ENCODE data around the gene ITGB4.

GRCh38 chr17:75739174-75739573 is 17.9 kb downstream of the ITGB4 start:
- TF ChIP-seq, protein P1, sequence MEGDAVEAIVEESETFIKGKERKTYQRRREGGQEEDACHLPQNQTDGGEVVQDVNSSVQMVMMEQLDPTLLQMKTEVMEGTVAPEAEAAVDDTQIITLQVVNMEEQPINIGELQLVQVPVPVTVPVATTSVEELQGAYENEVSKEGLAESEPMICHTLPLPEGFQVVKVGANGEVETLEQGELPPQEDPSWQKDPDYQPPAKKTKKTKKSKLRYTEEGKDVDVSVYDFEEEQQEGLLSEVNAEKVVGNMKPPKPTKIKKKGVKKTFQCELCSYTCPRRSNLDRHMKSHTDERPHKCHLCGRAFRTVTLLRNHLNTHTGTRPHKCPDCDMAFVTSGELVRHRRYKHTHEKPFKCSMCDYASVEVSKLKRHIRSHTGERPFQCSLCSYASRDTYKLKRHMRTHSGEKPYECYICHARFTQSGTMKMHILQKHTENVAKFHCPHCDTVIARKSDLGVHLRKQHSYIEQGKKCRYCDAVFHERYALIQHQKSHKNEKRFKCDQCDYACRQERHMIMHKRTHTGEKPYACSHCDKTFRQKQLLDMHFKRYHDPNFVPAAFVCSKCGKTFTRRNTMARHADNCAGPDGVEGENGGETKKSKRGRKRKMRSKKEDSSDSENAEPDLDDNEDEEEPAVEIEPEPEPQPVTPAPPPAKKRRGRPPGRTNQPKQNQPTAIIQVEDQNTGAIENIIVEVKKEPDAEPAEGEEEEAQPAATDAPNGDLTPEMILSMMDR (IDR thresholded peaks at IDR 0.05) = no peak
- no peak for TF ChIP-seq POLR2A (IDR thresholded peaks at IDR 0.05)
